Mucosa of rectum (tissue), 2 donors: Measurements from ENCODE around the gene USP10.

Source experiments
- H3K27ac ChIP-seq, 2 donors: one replicate each; pipeline ENCODE4 v1.7.0; 2013; ENCODE audit warnings: inconsistent platforms in 2 of 2, low read depth in 2 of 2, low read length in 2 of 2
- H3K27me3 ChIP-seq, 2 donors: one replicate each; pipeline ENCODE4 v1.7.0; 2013; ENCODE audit warnings: low read length in 2 of 2; ENCODE audit not compliant: control insufficient read depth in 2 of 2, insufficient read depth in 2 of 2
- H3K36me3 ChIP-seq, 2 donors: one replicate each; pipeline ENCODE4 v1.7.0; 2013; ENCODE audit warnings: low read length in 2 of 2; ENCODE audit not compliant: control insufficient read depth in 2 of 2, insufficient read depth in 2 of 2
- H3K4me1 ChIP-seq, 2 donors: one replicate each; pipeline ENCODE4 v1.7.0; 2013; ENCODE audit warnings: low read length in 2 of 2, mild to moderate bottlenecking in 1 of 2; ENCODE audit not compliant: control insufficient read depth in 2 of 2, insufficient read depth in 2 of 2
- H3K4me3 ChIP-seq, 2 donors: one replicate each; pipeline ENCODE4 v1.7.0; 2013; ENCODE audit warnings: low read length in 2 of 2
- H3K9ac ChIP-seq, 2 donors: one replicate each; pipeline ENCODE4 v1.7.0; 2013; ENCODE audit warnings: low read length in 2 of 2, low read depth in 1 of 2, mild to moderate bottlenecking in 1 of 2
- H3K9me3 ChIP-seq, 2 donors: one replicate each; pipeline ENCODE4 v1.7.0; 2013; ENCODE audit warnings: low read length in 2 of 2; ENCODE audit not compliant: control insufficient read depth in 2 of 2
- donor health status: healthy.
- donor health status: Normal muscosa, but diverticular disease.

USP10 gene

GRCh38 chr16:84766978-84767773 lies 67.4 kb downstream of the USP10 start:
- Histone ChIP-seq H3K9ac (no peak overlapping the region), H3K9me3 (no peaks in the 10 kb centered on the region), H3K36me3 (peaks cover 47 to 61% of the 10 kb centered on the region in 2 donors), H3K27me3 (no peaks in the 10 kb centered on the region), H3K4me1 (no peaks in the 10 kb centered on the region), H3K4me3 (no peak overlapping the region), H3K27ac (no peak overlapping the region)

- Histone ChIP-seq H3K36me3 (peaks cover 53 to 67% of the 10 kb centered on the region in 2 donors), H3K9me3 (no peaks in the 10 kb centered on the region), H3K27ac (no peak overlapping the region), H3K4me3 (no peak overlapping the region), H3K9ac (no peak overlapping the region), H3K27me3 (no peaks in the 10 kb centered on the region), H3K4me1 (no peaks in the 10 kb centered on the region)
Measured at GRCh38 chr16:84768061-84768807, 68.4 kb downstream of the USP10 start.

- no peaks in the 10 kb centered on the region for H3K4me1 ChIP-seq
- H3K9ac ChIP-seq = no peak overlapping the region
- H3K27me3 ChIP-seq = no peaks in the 10 kb centered on the region
- peaks cover 51 to 67% of the 10 kb centered on the region in 2 donors for H3K36me3 ChIP-seq
- no peaks in the 10 kb centered on the region for H3K9me3 ChIP-seq
- no peak overlapping the region for H3K4me3 ChIP-seq
- H3K27ac ChIP-seq = no peak overlapping the region
Measured at GRCh38 chr16:84768808-84769197, 69.0 kb downstream of the USP10 start.

GRCh38 chr16:84769416-84769815 lies 69.6 kb downstream of the USP10 start:
- Histone ChIP-seq H3K27ac (no peak overlapping the region), H3K9me3 (no peaks in the 10 kb centered on the region), H3K36me3 (peaks cover 47 to 61% of the 10 kb centered on the region in 2 donors), H3K4me3 (no peak overlapping the region), H3K27me3 (no peaks in the 10 kb centered on the region), H3K9ac (no peak overlapping the region), H3K4me1 (no peaks in the 10 kb centered on the region)

- Histone ChIP-seq H3K4me3 (no peak overlapping the region), H3K27ac (no peak overlapping the region), H3K36me3 (peaks cover 55 to 66% of the 10 kb centered on the region in 2 donors), H3K27me3 (no peaks in the 10 kb centered on the region), H3K9me3 (no peaks in the 10 kb centered on the region), H3K4me1 (no peaks in the 10 kb centered on the region), H3K9ac (no peak overlapping the region)
Measured at GRCh38 chr16:84773312-84773711, 73.5 kb downstream of the USP10 start.

- Histone ChIP-seq H3K4me3 (no peak overlapping the region), H3K27ac (no peak overlapping the region), H3K4me1 (no peaks in the 10 kb centered on the region)
Measured at GRCh38 chr16:84774810-84775209, 75.0 kb downstream of the USP10 start.

GRCh38 chr16:84775262-84775810 lies 75.5 kb downstream of the USP10 start:
- no peaks in the 10 kb centered on the region for H3K27me3 ChIP-seq

More at GRCh38 chr16:84774810-84775209, 75.0 kb downstream of the USP10 start:
- no peaks in the 10 kb centered on the region for H3K27me3 ChIP-seq
- H3K9me3 ChIP-seq = no peaks in the 10 kb centered on the region
- no peak overlapping the region for H3K9ac ChIP-seq
- H3K36me3 ChIP-seq = peaks cover 53 to 62% of the 10 kb centered on the region in 2 donors

GRCh38 chr16:84777435-84777834 lies 77.6 kb downstream of the USP10 start:
- H3K27me3 ChIP-seq = no peaks in the 10 kb centered on the region
- H3K27ac ChIP-seq = no peak overlapping the region
- H3K4me1 ChIP-seq = no peaks in the 10 kb centered on the region
- H3K36me3 ChIP-seq = peaks cover 53 to 58% of the 10 kb centered on the region in 2 donors
- no peaks in the 10 kb centered on the region for H3K9me3 ChIP-seq
- H3K9ac ChIP-seq = no peak overlapping the region
- no peak overlapping the region for H3K4me3 ChIP-seq

More at GRCh38 chr16:84775262-84775810, 75.5 kb downstream of the USP10 start:
- Histone ChIP-seq H3K9ac (no peak overlapping the region), H3K27ac (no peak overlapping the region), H3K4me1 (no peaks in the 10 kb centered on the region), H3K36me3 (peaks cover 58 to 62% of the 10 kb centered on the region in 2 donors), H3K9me3 (no peaks in the 10 kb centered on the region), H3K4me3 (no peak overlapping the region)

- H3K27me3 ChIP-seq = no peaks in the 10 kb centered on the region
- peaks cover 41 to 46% of the 10 kb centered on the region in 2 donors for H3K36me3 ChIP-seq
- H3K27ac ChIP-seq = no peak overlapping the region
- no peaks in the 10 kb centered on the region for H3K4me1 ChIP-seq
- H3K4me3 ChIP-seq = no peak overlapping the region
- no peaks in the 10 kb centered on the region for H3K9me3 ChIP-seq
- H3K9ac ChIP-seq = no peak overlapping the region
Measured at GRCh38 chr16:84778720-84779119, 78.9 kb downstream of the USP10 start.

- Histone ChIP-seq H3K36me3 (peaks cover 38 to 43% of the 10 kb centered on the region in 2 donors), H3K9ac (no peak overlapping the region), H3K27ac (no peak overlapping the region), H3K27me3 (no peaks in the 10 kb centered on the region), H3K4me1 (no peaks in the 10 kb centered on the region), H3K4me3 (no peak overlapping the region), H3K9me3 (no peaks in the 10 kb centered on the region)
Measured at GRCh38 chr16:84780063-84780462, 80.3 kb downstream of the USP10 start.
